ENCODE data around the gene RMND5B.
"Not testable (repeated sequence)": the region's sequence is repeated elsewhere in the genome, so short reads cannot be mapped to it uniquely, and the experiment has no call there.

The RMND5B gene
- total RNA-seq: 10.0 to 28.1 (median 22.2) reads per million in 4 donors

GRCh38 chr5:178130576-178131445 is at the start of gene RMND5B:
Gene RMND5B, plus strand, starts transcription at chr5:178131014. Its CDS starts 7,106 bp downstream, at chr5:178138120.
- peak; percentile 68 to 89 (median 72) for DNase-seq

GRCh38 chr5:178081571-178082243 is 49.1 kb upstream of the RMND5B start:
- no peak for DNase-seq

- DNase-seq: no peak
These were observed 46.9 kb upstream of the RMND5B start for GRCh38 chr5:178083922-178084321.

GRCh38 chr5:178085316-178085715 is 45.5 kb upstream of the RMND5B start:
- DNase-seq: no peak

- DNase-seq: no peak
These were observed 44.5 kb upstream of the RMND5B start for GRCh38 chr5:178086266-178086665.

GRCh38 chr5:178087199-178087598 is 43.6 kb upstream of the RMND5B start:
- DNase-seq: not testable (repeated sequence)

- DNase-seq: no peak
These were observed 40.0 kb upstream of the RMND5B start for GRCh38 chr5:178090856-178091255.

- DNase-seq: no peak
These were observed 37.7 kb upstream of the RMND5B start for GRCh38 chr5:178093134-178093533.

GRCh38 chr5:178094345-178094744 is 36.5 kb upstream of the RMND5B start:
- no peak for DNase-seq

GRCh38 chr5:178098685-178099084 is 32.1 kb upstream of the RMND5B start:
- no peak for DNase-seq

- no peak for DNase-seq
These were observed 27.2 kb upstream of the RMND5B start for GRCh38 chr5:178103612-178104011.

GRCh38 chr5:178104492-178104891 is 26.3 kb upstream of the RMND5B start:
- DNase-seq: no peak

- DNase-seq: no peak
These were observed 24.7 kb upstream of the RMND5B start for GRCh38 chr5:178106086-178106485.

- DNase-seq: no peak
These were observed 24.1 kb upstream of the RMND5B start for GRCh38 chr5:178106556-178107239.

- no peak for DNase-seq
These were observed 23.0 kb upstream of the RMND5B start for GRCh38 chr5:178107756-178108310.

- DNase-seq: no peak
These were observed 22.4 kb upstream of the RMND5B start for GRCh38 chr5:178108446-178108845.

- no peak for DNase-seq
These were observed 21.8 kb upstream of the RMND5B start for GRCh38 chr5:178108966-178109365.

GRCh38 chr5:178110511-178110910 is 20.3 kb upstream of the RMND5B start:
- DNase-seq: no peak

- no peak for DNase-seq
These were observed 18.9 kb upstream of the RMND5B start for GRCh38 chr5:178111925-178112324.

GRCh38 chr5:178112545-178112944 is 18.3 kb upstream of the RMND5B start:
- no peak for DNase-seq

- peak; percentile 59 to 79 (median 74) for DNase-seq
These were observed 17.6 kb upstream of the RMND5B start, which contains the start of gene N4BP3 for GRCh38 chr5:178113141-178113787. Gene N4BP3, plus strand, starts transcription at chr5:178113532. Its CDS starts 6,052 bp downstream, at chr5:178119584.

GRCh38 chr5:178113841-178114324 is 16.9 kb upstream of the RMND5B start:
- peak in 1 of 5 donors; percentile 17 for DNase-seq
